Retinal pigment epithelial cell (primary cell): ENCODE results near the gene OSTM1.

Source experiments
- DNase-seq: peaks from one replicate; pipeline ENCODE4 v3.0.0-alpha.2; 2010; ENCODE audit warnings: low read depth
- H3K4me3 ChIP-seq: 2 replicates; pipeline ENCODE4 v1.5.1; 2011; ENCODE audit warnings: mild to moderate bottlenecking, low read length, control low read depth, moderate library complexity
- CTCF ChIP-seq: conservative IDR thresholded peaks from 2 replicates; pipeline ENCODE4 v1.5.1; 2011; ENCODE audit warnings: low read depth, low read length, control low read depth, inconsistent platforms

OSTM1 gene

GRCh38 chr6:108114841-108115597, 40.5 kb upstream of the OSTM1 start:
- peak overlapping the region; percentile 44 for H3K4me3 ChIP-seq
- TF ChIP-seq CTCF = peak; percentile 27
- peak; percentile 52 for DNase-seq

- no peak for DNase-seq
- H3K4me3 ChIP-seq = peak overlapping the region; percentile 22
- TF ChIP-seq CTCF = peak; percentile 62
Observed at GRCh38 chr6:108113557-108114519, 39.3 kb upstream of the OSTM1 start.

GRCh38 chr6:108108374-108108773, 33.8 kb upstream of the OSTM1 start:
- H3K4me3 ChIP-seq = no peak overlapping the region
- DNase-seq = no peak
- no peak for TF ChIP-seq CTCF

GRCh38 chr6:108107102-108107501, 32.6 kb upstream of the OSTM1 start:
- no peak for TF ChIP-seq CTCF
- DNase-seq = no peak
- no peak overlapping the region for H3K4me3 ChIP-seq

GRCh38 chr6:108106694-108107093, 32.2 kb upstream of the OSTM1 start:
- DNase-seq = no peak
- TF ChIP-seq CTCF = no peak
- H3K4me3 ChIP-seq = no peak overlapping the region

- no peak for TF ChIP-seq CTCF
- H3K4me3 ChIP-seq = no peak overlapping the region
- DNase-seq = no peak
Observed at GRCh38 chr6:108106261-108106660, 31.7 kb upstream of the OSTM1 start.
